Endothelial cell of umbilical vein (primary cell): ENCODE measurements around the gene ARL3. TPM values are rescaled to one million over a fixed set of nuclear protein-coding genes. Genes with fewer than 3 reads are reported as not detected.

ENCODE experiments used
- BruUV-seq: library from RNA; stranded (reverse); fragments of 400-500 nt; replicated peaks from 2 replicates; lab custom pipeline; 2021; lab: Mats Ljungman, UMichigan
- CTCF ChIA-PET: fragments of 300-600, 350-600 bp; sonication (Branson Sonifier 250); formaldehyde crosslinking; loops from one replicate; lab custom pipeline; 2021; ENCODE audit warnings: antibody characterized with exemption, inconsistent platforms; lab: Charles Lee
- POLR2A ChIA-PET: fragments of 300-600, 350-600 bp; sonication (Branson Sonifier 250); formaldehyde crosslinking; loops from one replicate; lab custom pipeline; 2021; ENCODE audit warnings: antibody characterized with exemption, inconsistent platforms; lab: Charles Lee
- DNase-seq: peaks from one replicate; pipeline ENCODE4 v3.0.0-alpha.2; 2011; ENCODE audit warnings: low read depth, low spot score
- FAIRE-seq: peaks from 2 replicates; lab custom pipeline; 2011; peaks lifted over from hg19 to GRCh38; lab: Jason Lieb, UNC
- H2AFZ ChIP-seq: 2 replicates; pipeline ENCODE4 v1.6.0; 2012; ENCODE audit warnings: low read depth, low read length, control low read depth, inconsistent platforms
- H3K27ac ChIP-seq: 2 replicates; pipeline ENCODE4 v1.5.1; 2011; ENCODE audit warnings: low read depth, mild to moderate bottlenecking, control low read depth, low read length, moderate library complexity; ENCODE audit not compliant: insufficient read depth
- H3K27me3 ChIP-seq, 2 experiments: 2 replicates each; pipeline versions ENCODE4 v1.6.0 to v1.6.1; 2011; ENCODE audit warnings: low read length in 2 of 2, mixed read lengths in 1 of 2; ENCODE audit not compliant: control insufficient read depth in 2 of 2, insufficient read depth in 2 of 2
- H3K36me3 ChIP-seq, 2 experiments: 2 replicates in 1 of 2; 3 replicates in 1 of 2; pipeline ENCODE4 v1.5.1; 2011; ENCODE audit warnings: low read length in 2 of 2, mild to moderate bottlenecking in 1 of 2, moderate library complexity in 1 of 2; ENCODE audit not compliant: control insufficient read depth in 2 of 2, insufficient read depth in 2 of 2; ENCODE audit errors: extremely low read depth in 1 of 2
- H3K4me1 ChIP-seq: 3 replicates; pipeline ENCODE4 v1.5.1; 2011; ENCODE audit warnings: mild to moderate bottlenecking, low read length; ENCODE audit not compliant: control insufficient read depth, insufficient read depth; ENCODE audit errors: extremely low read depth
- H3K4me2 ChIP-seq: 2 replicates; pipeline ENCODE4 v1.6.1; 2011; ENCODE audit warnings: low read length, control low read depth, mixed read lengths; ENCODE audit not compliant: insufficient read depth
- H3K4me3 ChIP-seq, 3 experiments: fragments of 200-600 bp in 1 of 3; sonication (generic), shearing (Covaris generic) in 1 of 3; replicated peaks in 1 of 3; 2 replicates each; pipeline ENCODE4 v1.5.1; 2011 to 2016; ENCODE audit warnings: control low read depth in 3 of 3, low read length in 3 of 3, mild to moderate bottlenecking in 2 of 3, inconsistent platforms in 1 of 3, low read depth in 1 of 3, moderate library complexity in 1 of 3; ENCODE audit not compliant: insufficient read depth in 1 of 3
- H3K79me2 ChIP-seq: 2 replicates; pipeline ENCODE4 v1.6.0; 2012; ENCODE audit warnings: low read length, inconsistent platforms; ENCODE audit not compliant: control insufficient read depth, insufficient read depth
- H3K9ac ChIP-seq: replicated peaks from 2 replicates; pipeline ENCODE3; 2011; ENCODE audit warnings: low read length, control low read depth; ENCODE audit not compliant: insufficient read depth; ENCODE audit errors: extremely low read depth
- H3K9me1 ChIP-seq: replicated peaks from 3 replicates; pipeline ENCODE4 v1.6.0; 2011; ENCODE audit warnings: mild to moderate bottlenecking, low read length; ENCODE audit not compliant: control insufficient read depth, insufficient read depth; ENCODE audit errors: extremely low read depth
- H3K9me3 ChIP-seq: replicated peaks from 2 replicates; pipeline ENCODE4 v1.5.1; 2012; ENCODE audit warnings: low read length, inconsistent platforms; ENCODE audit not compliant: control insufficient read depth, insufficient read depth
- H4K20me1 ChIP-seq: replicated peaks from 2 replicates; pipeline ENCODE3; 2011; ENCODE audit warnings: mild to moderate bottlenecking, low read length; ENCODE audit not compliant: control insufficient read depth, insufficient read depth; ENCODE audit errors: extremely low read depth
- EZH2 ChIP-seq: IDR thresholded peaks from 2 replicates; pipeline ENCODE4 v1.6.1; 2012; ENCODE audit warnings: borderline replicate concordance, low read depth, mild to moderate bottlenecking, moderate library complexity, low read length, inconsistent platforms; ENCODE audit not compliant: severe bottlenecking
- FOS ChIP-seq: IDR thresholded peaks from 2 replicates; pipeline ENCODE4 v1.6.1; 2011; ENCODE audit warnings: mild to moderate bottlenecking, low read length, moderate library complexity, borderline replicate concordance; ENCODE audit not compliant: insufficient read depth
- GATA2 ChIP-seq: IDR thresholded peaks from 2 replicates; pipeline ENCODE4 v1.7.0; 2011; ENCODE audit warnings: low read depth, mild to moderate bottlenecking, moderate library complexity, mixed read lengths, low read length; ENCODE audit not compliant: insufficient read length, insufficient read depth
- JUN ChIP-seq: IDR thresholded peaks from 2 replicates; pipeline ENCODE4 v1.6.1; 2011; ENCODE audit warnings: borderline replicate concordance, low read depth; ENCODE audit not compliant: insufficient read length, insufficient read depth
- MYC ChIP-seq: IDR thresholded peaks from one replicate; pipeline ENCODE4 v1.6.1; 2011; ENCODE audit warnings: mild to moderate bottlenecking, low read depth, low read length
- POLR2A ChIP-seq: IDR thresholded peaks from 2 replicates; pipeline ENCODE4 v1.6.1; 2012; ENCODE audit warnings: low read depth, mild to moderate bottlenecking, control low read depth, low read length
- POLR2AphosphoS5 ChIP-seq: IDR thresholded peaks from 2 replicates; pipeline ENCODE4 v1.6.1; 2012; ENCODE audit warnings: low read depth, mild to moderate bottlenecking, control low read depth, low read length, moderate library complexity; ENCODE audit not compliant: insufficient read depth
- dilution Hi-C: fragments of 300-500 bp; cut with MboI; formaldehyde crosslinking; loops from one replicate; pipeline ENCODE4 v1.15.0; 2019; ENCODE audit warnings: low sequenced_read_pairs; ENCODE audit not compliant: extremely low pct_ligation_motif_present
- intact Hi-C: fragments of 100-400 bp; cut with micrococcal nuclease; formaldehyde crosslinking; loops from one replicate; pipeline ENCODE4 v1.10.0; 2022
- polyA plus RNA-seq, 4 experiments: library from polyadenylated mRNA; depleted of rRNA in 3 of 4; stranded (reverse) in 3 of 4; unstranded in 1 of 4; fragments of >200 nt; gene quantifications; 2 replicates each; pipeline versions ENCODE4 v1.2.1 to v1.2.3, GENCODE V29; 2011 to 2012; ENCODE audit warnings: missing spikeins in 1 of 4
- total RNA-seq: library from RNA; stranded (reverse); gene quantifications from 2 replicates; pipeline ENCODE4 v1.2.3, GENCODE V29; 2021
- TF ChIP-seq, protein P1 (sequence below): IDR thresholded peaks from 2 replicates; pipeline ENCODE4 v1.6.1; 2011; ENCODE audit not compliant: insufficient read depth, insufficient read length
- TF ChIP-seq, protein P2 (sequence below), 2 donors: IDR thresholded peaks; 1 replicate in 1 of 2; 2 replicates in 1 of 2; pipeline ENCODE4 v1.5.1; 2011; ENCODE audit warnings: low read length in 2 of 2, mild to moderate bottlenecking in 2 of 2, moderate library complexity in 2 of 2, control low read depth in 1 of 2, inconsistent platforms in 1 of 2, low read depth in 1 of 2; ENCODE audit not compliant: insufficient read depth in 1 of 2; ENCODE audit errors: extremely low read depth in 1 of 2

ARL3 gene
- total and polyA plus RNA-seq, 2 donors (not counting 3 experiments of a cell fraction or from before 2014, with no cell fraction given), result 6.6 to 11.0 TPM

DNA sequence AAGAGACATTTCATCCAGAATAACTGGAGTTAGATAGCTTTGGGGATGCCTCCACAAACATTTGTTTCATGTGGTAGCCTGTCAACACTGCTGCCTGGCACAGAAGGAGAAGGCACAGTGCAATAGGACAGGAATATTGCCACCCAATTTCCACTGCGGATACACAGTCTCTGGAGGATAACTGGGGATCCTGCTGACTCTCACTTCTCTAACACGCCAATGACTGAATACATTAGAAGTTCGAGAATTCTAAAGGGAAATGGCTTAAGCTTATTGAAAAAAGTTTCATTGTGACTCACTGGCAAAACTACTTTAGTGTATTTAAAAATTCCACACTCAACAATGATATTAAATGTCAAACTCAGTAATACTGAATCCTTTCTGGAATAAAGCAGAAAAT, 12.9 kb downstream of the ARL3 start:
- no peak overlapping the region for H3K4me3 ChIP-seq
- no peak overlapping the region for H3K27ac ChIP-seq
- no peaks in the 10 kb centered on the region for H3K79me2 ChIP-seq
- H3K36me3 ChIP-seq, result peaks cover 2 to 3% of the 10 kb centered on the region in 2 experiments
- intact Hi-C loops (no loop called here), dilution Hi-C loops (no loop called here)
- ChIA-PET CTCF (interaction anchor here (2.4 kb wide), 1 partner anchor 12 kb away, joined by 9 read pairs; the partner anchor contains the start of genes ARL3 and SFXN2), POLR2A (interaction anchor here (0.6 kb wide), 2 partner anchors 10 to 604 kb away, joined by 4 to 9 read pairs; no protein-coding TSS in a partner anchor)
- no peak for TF ChIP-seq JUN
- TF ChIP-seq, protein P1, sequence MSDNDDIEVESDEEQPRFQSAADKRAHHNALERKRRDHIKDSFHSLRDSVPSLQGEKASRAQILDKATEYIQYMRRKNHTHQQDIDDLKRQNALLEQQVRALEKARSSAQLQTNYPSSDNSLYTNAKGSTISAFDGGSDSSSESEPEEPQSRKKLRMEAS, result no peak
- TF ChIP-seq, protein P2, sequence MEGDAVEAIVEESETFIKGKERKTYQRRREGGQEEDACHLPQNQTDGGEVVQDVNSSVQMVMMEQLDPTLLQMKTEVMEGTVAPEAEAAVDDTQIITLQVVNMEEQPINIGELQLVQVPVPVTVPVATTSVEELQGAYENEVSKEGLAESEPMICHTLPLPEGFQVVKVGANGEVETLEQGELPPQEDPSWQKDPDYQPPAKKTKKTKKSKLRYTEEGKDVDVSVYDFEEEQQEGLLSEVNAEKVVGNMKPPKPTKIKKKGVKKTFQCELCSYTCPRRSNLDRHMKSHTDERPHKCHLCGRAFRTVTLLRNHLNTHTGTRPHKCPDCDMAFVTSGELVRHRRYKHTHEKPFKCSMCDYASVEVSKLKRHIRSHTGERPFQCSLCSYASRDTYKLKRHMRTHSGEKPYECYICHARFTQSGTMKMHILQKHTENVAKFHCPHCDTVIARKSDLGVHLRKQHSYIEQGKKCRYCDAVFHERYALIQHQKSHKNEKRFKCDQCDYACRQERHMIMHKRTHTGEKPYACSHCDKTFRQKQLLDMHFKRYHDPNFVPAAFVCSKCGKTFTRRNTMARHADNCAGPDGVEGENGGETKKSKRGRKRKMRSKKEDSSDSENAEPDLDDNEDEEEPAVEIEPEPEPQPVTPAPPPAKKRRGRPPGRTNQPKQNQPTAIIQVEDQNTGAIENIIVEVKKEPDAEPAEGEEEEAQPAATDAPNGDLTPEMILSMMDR (IDR thresholded peaks at IDR 0.05; ENCODE audit: extremely low read depth in 1 of 2, insufficient read depth in 1 of 2, low read depth in 1 of 2, low read length in 2 of 2), result no peak
- TF ChIP-seq POLR2AphosphoS5, result no peak
- no peak for TF ChIP-seq EZH2
- no peak for TF ChIP-seq GATA2
- TF ChIP-seq POLR2A, result no peak
- no peak for TF ChIP-seq MYC
- TF ChIP-seq FOS, result no peak
- H3K9me1 ChIP-seq, result no peaks in the 10 kb centered on the region
- H2AFZ ChIP-seq, result no peak overlapping the region
- no peak overlapping the region for H3K4me2 ChIP-seq
- DNase-seq, result no peak
- H3K27me3 ChIP-seq, result no peaks in the 10 kb centered on the region
- no peaks in the 10 kb centered on the region for H3K9me3 ChIP-seq
- H3K4me1 ChIP-seq, result no peaks in the 10 kb centered on the region
- no TSS peak for BruUV-seq
- H3K9ac ChIP-seq, result no peak overlapping the region
- no peak for FAIRE-seq
- no peaks in the 10 kb centered on the region for H4K20me1 ChIP-seq
